Right renal pelvis (tissue), 4 donors: ENCODE results near the gene LIG4. TPM values are rescaled to one million over a fixed set of nuclear protein-coding genes. Genes with fewer than 3 reads are reported as not detected.
"Not testable (repeated sequence)": the region's sequence is repeated elsewhere in the genome, so short reads cannot be mapped to it uniquely, and the experiment has no call there.

Source experiments
- DNase-seq, 4 donors: peaks; one replicate each; pipeline ENCODE4 v3.0.0-alpha.2; 2013; ENCODE audit warnings: low read depth in 4 of 4, low spot score in 3 of 4, missing footprints in 1 of 4
- polyA plus RNA-seq, 4 donors: library from polyadenylated mRNA; unstranded; fragments of 120-200 nt; gene quantifications; one replicate each; pipeline ENCODE4 v1.2.1, GENCODE V29; 2013; ENCODE audit not compliant: insufficient read length in 4 of 4

LIG4 gene
- polyA plus RNA-seq = 10 to 100 TPM; 14.3 to 20.3 (median 17.2) TPM

DNA sequence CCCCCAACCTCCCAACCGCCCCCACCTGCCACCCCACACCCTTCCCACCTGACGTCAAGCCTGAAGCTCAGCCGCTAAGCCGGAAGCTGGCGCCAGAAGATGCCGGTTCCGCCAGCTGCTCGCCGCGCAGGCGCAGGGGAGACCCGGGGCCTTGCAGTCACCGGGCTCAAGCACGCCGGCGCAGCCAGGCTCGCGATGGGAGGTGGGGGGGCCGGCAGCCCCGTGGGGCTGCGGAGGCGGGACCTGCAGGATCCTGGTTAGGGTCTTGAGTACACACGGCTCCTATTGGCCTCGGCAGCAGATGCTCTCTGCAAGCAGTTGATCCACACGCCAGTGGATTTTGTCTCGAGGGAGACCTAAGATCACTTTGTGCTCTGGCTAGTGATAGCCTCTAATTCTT, at the start of gene LIG4:
LIG4 (minus strand) TSS at position 101 of the 400 bp plus-strand sequence. CDS start 4,268 bp downstream, outside the sequence.
- DNase-seq = peak; percentile 83 to 87 (median 84)

DNA sequence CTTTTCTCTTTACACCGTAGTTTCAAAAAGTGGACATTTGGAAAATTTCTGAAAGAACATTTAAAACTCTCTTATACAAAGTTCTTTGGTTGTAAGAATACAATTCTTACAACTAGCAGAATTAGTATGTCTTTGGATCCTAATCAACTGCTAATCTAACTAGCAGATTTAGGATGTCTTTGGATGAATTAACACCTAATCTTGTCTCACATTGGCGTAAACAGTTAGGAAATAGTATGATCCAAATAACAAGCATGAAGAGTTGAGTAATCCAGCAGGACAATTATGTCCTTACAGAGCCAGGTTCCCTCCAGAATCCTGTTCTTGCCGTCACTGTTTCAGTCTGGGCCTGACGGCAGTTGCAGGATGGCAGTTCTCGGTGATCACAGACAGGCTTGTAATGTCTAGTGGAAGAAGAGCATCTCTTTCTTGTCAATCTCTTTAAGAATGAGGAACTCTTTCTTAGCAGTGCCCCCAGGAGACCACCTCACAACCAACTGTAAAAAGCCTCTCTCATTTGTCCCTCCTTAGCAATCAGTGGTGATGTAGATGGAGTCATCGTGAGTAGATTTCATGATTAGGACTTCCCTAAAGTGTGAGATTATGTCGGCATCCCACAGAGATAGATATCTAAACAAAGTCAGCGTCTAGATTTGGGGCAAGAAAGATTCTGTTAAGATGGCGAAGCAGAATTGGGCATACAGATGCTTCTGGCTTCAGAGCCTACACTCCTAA, 48.5 kb upstream of the LIG4 start:
- DNase-seq = no peak

DNA sequence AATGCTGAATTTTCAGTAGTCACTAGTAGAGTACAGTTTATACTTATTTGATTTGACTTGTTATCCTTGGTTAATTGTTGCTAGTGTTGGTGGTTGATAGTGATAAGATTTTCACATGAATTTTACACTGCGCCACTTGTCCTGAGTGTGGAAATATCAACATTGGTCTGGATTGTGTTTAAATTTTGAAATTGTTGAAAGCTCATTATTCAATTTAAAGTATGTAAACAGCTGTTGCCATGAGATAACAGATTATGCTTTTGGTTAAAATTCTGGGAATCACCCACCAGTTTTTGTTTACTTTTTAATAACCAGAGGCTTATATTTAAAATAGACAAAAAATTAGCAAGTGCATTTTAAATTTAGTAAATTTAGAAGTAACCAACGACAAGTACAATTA, 41.9 kb upstream of the LIG4 start:
- DNase-seq = no peak

DNA sequence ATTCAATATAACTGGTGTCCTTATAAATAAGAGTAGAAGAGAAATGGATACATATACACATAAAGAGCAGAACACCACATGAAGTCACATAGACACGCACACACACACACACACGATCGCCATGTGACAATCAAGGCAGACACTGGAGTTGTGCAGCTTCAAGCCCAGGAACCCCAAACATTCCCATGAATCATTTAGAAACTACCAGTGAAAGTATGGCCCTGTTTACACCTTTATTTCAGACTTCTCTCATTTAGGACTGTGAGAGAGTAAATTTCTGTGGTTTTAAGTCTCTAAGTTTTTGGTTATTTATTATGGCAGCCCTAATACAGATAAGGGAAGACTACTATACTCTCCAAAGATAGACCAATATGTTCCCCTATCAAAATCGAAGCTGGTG, 33.8 kb upstream of the LIG4 start:
- DNase-seq = no peak

DNA sequence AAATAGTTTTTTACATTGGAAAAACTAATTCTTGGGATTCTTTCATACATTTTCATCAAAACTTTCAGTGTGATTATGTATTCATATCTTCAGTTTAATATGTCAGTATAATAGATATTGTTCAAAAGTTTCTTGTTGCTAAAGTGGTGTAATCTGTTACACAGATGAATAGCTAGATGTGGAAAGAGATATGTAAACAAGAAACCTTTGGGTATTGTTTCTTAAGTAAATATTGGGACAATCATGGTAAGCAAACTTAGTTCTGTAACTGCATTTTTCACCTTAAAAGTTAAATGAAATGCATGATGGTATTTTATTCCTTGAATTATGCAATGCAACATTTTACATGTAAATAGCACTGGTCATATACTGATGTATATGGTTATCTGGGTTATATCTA, 15.0 kb upstream of the LIG4 start:
- no peak for DNase-seq

DNA sequence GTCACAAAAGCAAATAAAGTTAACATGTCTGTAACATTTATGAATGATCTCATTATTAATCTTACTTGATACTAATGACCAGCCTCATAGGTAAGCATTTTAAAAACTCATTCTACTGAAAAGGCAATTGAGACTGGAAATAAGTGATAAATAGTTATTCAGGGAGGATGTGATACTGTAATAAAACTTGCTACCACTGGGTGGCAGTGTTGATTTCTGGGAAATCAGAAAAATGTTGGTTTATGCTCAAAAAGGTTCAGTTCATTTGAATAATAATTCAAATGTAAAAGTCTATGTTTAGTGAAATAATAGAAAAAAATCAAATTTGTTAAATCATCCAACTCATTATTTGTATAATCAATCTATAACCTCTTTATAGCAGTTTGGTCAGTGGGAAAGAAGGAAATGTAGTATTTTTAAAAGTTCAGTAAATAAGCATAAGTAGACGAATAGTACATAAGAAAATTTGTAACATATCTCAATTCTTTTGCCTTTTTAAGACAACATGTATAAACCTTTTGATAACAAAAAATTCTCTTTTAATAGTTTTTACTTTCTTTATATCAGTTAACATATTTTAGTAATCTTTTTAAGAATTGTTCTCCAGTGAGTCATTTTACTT, 12.4 kb upstream of the LIG4 start:
- DNase-seq = no peak

DNA sequence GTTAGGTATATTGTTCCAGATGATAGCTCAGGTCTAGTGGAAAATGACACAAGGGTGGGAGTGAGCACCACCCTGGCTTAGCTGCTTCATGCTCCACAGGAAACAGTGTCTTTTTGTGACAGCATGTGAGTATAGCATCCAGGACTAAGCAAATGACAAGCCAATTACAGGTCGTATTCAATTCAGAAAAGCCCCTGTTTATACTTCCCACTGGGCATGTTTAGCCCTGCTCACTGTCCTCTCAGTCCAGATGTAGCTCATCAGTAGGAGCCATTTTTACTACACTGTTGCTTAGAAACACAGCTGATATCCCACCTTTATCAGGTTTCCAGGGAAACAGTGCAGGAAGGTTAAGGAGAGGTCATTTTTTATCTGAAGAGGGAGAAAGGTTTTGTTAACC, 10.8 kb upstream of the LIG4 start:
- no peak for DNase-seq

DNA sequence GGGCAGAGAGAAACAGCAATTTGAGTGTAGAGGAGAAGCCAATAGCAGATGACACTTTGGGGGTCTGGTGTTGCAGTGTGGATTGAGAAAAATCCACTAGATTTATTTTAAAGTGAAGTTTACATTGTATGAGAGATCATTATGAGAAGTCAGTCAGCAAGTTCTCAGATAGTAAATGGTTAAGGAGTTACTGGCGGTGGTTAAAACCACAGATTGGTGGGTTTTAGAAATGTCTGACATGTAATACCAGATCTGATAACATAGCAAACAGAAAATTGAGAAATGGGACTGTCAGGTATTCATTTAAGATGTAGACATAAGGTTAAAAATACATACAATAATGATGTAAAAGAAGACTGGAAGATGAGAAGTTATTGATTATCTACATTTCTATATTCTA, 10.1 kb upstream of the LIG4 start:
- DNase-seq = no peak

DNA sequence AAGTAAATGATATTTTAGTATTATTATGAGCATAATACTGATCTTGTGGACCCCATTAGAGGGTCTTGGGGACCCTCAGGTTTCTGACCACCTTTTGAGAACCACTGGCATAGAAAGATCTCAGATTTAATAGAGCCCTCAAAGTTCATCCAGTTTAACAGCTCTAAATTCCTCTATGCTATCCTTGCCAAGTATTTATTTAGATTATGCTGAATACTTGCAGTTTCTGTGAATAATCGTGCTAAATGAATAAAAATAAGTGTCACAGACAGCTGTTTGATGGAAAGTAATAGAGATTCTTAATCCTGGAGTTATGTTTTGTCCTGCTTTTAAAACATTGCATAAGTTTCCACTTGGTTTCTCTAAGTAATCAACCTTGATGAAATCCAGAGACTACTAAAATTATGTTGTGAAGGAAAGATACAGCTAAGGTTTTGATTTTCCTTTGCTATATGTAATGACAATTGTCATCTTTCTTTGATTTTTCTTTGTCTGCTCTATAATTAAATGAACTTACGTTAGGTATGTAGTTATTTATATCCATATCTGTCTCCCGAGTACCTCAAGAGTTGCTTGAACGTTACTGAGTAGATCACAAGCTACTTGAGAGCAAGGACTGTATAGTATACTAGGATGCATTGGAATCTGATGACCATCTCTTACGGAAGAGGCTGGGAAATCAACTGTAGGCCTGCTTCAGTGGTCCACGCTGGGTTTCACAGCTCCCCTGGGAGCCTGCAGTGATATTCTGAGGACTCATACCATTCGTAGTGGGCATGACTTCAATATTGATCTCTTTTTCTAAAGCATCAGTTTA, 8.6 kb upstream of the LIG4 start:
- no peak for DNase-seq

DNA sequence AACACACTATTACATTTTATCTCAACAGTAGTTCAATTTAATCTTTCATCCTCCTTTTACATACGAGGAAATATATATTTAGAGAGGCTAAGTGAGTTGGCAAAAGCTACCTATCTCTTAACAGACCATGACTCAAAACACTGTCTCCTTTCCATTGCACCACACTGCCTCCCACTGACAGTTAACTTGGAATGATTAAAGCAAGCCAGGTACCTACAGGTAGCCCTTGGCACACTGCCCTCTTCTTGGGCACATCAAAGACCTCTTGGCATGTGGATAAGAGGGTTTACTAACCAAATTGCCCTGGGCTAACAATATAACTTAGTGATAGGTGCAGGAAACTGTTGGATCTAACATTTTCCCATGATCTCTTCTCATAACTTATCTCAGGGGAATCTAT, 4.7 kb upstream of the LIG4 start:
- no peak for DNase-seq

DNA sequence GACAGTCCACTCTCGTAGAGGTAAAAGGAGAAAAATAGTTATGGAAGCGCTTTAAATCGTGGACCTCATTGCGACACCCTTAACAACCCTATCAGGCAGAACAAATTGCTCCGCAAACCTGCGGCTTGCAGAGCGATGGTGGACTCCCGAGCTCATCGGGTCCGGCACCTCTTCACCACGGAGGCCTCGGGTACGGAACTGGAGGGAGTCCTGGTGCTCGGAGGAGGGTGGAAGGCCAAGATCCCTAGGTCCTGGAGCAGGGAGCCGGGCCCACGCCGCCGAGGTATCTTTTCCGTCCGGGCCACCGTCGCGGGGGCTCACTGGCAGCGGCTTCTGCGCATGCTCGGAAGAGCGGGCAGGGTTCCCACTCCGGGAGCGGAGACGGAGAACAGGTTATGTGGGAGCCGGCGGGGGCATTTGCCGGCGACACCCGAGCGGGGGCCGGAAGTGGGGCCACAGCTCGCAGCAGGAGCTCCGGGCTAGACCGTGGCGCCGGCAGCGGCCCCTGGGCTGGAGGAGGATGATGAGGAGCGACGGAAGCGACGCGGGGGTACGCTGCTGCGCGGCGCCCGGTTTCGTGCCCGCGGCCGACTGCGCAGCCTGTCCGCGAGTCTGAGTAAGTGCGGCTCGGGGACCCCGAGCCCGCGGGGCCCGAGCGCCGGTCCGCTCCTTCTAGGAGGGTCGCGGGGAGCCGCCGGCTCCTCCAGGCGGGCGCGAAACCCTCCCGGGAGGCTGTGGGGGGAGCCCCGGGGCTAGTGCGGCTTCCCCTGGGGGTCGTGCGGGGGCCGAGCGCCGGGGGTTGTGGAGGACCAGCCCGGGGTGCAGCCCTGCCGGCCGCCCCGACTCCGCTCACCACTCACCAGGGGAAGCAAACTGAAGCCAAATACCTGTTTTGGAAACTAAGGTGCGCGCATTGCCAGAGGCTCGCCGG, 3.0 kb upstream of the LIG4 start, which contains the start of gene ABHD13:
ABHD13 (plus strand) TSS at position 349 of the 931 bp plus-strand sequence. CDS start 10,827 bp downstream, outside the sequence.
- peak; percentile 84 to 91 (median 85) for DNase-seq

DNA sequence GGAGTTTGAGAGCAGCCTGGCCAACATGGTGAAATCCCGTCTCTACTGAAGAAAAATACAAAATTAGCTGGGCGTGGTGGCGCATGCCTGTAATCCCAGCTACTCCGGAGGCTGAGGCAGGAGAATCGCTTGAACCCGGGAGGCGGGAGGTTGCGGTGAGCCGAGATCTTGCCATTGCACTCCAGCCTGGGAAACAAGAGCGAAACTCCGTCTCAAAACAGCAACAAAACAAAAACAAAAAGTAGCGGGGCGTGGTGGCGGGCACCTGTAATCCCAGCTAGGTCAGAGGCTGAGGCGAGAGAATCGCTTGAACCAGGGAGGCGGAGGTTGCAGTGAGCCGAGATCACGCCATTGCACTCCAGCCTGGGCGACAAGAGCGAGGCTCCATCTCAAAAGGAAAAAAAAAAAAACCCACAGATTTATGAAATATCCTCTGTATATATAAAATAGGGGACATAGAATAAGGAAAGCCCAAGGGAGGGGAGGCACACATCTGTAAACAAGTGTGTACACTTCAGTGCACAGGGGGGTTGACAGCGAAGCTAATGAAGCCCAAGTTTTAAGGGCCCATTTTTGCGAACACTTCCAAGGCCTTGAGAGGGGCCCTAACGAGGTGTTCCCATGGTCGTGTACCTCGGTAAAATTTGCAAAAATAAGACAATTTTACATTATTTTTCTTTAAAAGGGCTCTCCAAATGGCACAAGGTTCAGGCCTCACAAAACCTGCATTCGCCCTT, 2.1 kb upstream of the LIG4 start:
- not testable (repeated sequence) for DNase-seq

DNA sequence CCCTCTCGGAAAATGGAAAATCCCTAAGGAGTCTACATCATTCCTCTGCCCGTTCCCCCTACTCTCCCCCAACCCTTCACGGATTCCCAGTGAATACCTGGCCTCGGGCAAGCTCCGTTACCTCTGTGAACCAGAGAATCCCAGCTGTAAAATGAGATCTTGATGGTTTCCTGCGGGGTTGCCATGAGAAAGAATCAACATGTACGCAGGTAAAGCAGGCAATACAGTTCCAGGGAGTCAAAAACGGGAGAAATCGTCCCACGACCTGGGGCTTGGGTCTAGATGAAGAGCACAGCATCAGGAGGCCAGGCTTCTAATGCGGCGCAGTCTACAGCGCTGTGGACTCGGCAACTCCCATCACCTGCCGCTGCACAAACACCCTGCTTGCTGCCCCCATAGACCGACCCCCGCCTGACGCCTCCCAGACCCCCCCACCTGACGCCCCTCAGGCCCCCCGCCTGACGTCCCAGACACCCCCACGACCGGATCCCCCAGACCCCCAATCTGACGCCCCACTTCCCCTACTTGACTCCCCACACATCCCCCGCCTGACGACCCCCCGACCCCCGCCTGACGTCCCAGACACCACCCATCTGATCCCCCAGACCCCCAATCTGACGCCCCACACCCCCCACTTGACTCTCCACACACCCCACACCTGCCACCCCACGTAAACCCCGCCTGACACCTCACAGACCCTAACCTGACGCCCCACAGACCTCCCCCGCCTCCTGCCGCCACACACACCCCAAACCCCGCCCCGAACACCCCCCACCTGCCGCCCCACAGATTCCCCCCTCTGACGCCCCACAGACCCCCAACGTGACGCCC, 680 bp downstream of the LIG4 start:
- DNase-seq = no peak

DNA sequence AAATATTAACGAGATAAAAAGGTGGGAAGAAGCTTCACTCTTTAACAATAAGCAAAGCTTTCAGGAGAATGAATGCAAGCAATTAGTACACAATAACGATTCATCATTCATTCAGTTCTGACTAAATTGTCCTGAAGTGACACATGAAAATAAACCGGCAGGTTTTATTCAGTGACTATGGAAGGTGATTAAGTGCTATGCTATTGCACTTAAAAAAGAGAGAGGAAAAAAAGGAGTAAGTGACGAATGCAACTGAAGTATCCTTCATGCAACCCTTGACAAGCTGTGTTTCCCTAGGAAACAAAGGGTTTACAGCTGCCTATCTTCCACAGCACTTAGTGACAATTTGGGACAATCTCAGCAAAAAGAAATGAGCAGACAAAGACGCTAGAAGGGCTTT, 1.4 kb downstream of the LIG4 start:
- no peak for DNase-seq

DNA sequence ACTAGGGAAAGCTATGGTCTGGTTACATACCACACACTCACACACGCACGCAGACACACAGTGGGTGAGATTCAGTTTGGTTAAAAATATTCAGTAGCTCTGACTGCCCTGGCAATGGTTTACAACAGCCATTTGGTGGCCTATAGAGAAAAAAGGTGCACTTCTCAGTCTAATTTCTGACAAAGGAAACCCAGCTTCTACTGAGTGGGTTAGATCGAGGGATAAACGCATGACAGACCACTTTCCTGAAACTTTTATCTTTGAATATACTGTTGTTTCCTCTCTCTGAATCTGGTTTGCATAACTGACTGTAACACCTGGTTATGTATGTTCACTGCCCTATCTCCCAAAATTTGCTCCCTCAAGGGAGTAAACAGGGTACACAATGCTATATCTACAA, 2.5 kb downstream of the LIG4 start:
- DNase-seq = no peak

DNA sequence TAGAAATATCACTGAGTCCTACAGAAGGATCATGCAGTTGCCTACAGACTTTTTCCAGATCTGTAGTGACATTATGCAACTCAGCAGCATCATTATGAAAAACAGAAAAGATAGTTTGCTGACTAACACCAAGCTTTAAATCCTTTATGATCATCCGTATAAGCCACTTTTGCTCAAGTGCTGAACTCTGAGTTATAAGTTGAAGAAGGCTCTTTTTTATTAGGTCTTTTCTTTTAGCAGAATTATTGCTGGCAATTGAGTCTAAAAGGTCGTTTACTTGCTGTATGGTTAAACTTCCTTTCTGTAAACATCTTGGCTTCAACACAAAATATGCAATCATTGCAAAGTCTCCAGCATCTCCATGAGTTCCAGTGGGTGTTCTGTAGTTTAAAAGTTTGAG, 4.8 kb downstream of the LIG4 start:
- no peak for DNase-seq

DNA sequence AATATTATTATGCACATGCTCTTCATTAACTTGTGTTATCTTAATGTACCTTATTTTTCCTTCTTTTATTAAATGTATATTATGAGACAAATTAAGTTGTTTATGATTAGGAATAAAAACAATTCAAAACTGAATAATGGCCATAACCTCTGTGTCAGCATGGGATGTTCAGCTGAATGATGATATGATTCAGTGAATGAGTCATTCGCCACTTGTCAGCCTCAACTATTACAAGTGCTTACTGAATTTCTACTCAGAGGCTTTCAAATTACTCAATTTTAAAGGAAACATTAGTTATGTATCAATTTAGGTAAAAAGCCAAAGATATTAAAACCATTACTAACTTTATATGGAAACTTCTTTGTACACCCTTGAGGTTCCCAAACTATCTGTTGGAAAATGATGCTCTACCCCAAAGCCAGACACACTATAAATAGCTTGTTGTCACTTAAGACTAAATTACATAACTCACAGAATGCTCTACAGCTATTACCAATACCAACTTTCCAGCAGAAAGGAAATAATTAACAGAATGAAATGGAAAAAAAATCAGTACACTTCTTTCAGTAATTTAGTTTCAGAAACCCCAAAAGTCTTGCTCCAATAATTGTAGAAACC, 14.4 kb downstream of the LIG4 start:
- no peak for DNase-seq

DNA sequence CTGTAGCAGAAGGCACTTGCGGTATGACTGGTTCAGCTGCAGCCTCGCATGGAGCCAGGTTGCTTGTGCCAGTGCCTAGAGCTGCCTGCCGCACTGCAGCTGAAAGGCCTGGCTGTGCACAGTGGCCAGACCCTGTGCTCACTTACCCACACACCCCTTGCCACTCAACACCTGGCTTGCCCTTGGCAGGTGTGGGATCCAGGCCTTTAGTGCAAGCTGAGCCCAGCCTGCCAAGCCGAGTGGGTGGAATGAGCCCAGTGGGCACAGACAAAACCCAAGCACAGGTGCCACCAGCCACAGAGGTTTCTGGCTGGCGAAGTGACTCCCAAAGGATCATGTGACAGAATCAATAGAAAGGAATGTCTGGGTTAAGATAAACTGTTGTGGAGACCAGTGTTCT, 19.5 kb downstream of the LIG4 start:
- DNase-seq = no peak
